SK-N-SH (cell line): ENCODE data around the gene WNK1. TPM values are rescaled to one million over a fixed set of nuclear protein-coding genes. Genes with fewer than 3 reads are reported as not detected.

ENCODE experiments used
- CTCF ChIA-PET: fragments of 300-600, 350-600 bp; formaldehyde crosslinking; extraction: SDS; loops from one replicate; lab custom pipeline; 2021; lab: Yijun Ruan, JAX
- POLR2A ChIA-PET: fragments of 350-600 bp; sonication (Branson Sonifier 250); formaldehyde crosslinking; extraction: SDS; loops from one replicate; lab custom pipeline; 2020; ENCODE audit warnings: antibody characterized with exemption, inconsistent platforms; lab: Yijun Ruan, JAX
- DNase-seq: peaks from one replicate; pipeline ENCODE4 v3.0.0; 2012
- H2AFZ ChIP-seq: fragments of 200-600 bp; sonication (generic); 2 replicates; pipeline ENCODE4 v1.8.1; 2016; ENCODE audit warnings: antibody characterized with exemption, mild to moderate bottlenecking, low read depth
- H3F3A ChIP-seq: fragments of 200-600 bp; sonication (generic); replicated peaks from 2 replicates; pipeline ENCODE3; 2016; ENCODE audit warnings: antibody characterized with exemption, mild to moderate bottlenecking; ENCODE audit not compliant: insufficient read depth
- H3K27ac ChIP-seq, 2 experiments: fragments of 200-500 bp in 1 of 2; fragments of 200-600 bp in 1 of 2; sonication (Bioruptor generic) in 1 of 2; sonication (generic), shearing (Covaris generic) in 1 of 2; 2 replicates each; pipeline versions ENCODE4 v1.5.1 to v1.6.1; 2014 to 2016; ENCODE audit warnings: low read depth in 2 of 2, inconsistent platforms in 1 of 2, low read length in 1 of 2, mild to moderate bottlenecking in 1 of 2, mixed read lengths in 1 of 2
- H3K27me3 ChIP-seq: fragments of 200-600 bp; sonication (generic), shearing (Covaris generic); 2 replicates; pipeline ENCODE4 v1.6.1; 2016; ENCODE audit warnings: mixed run types; ENCODE audit not compliant: insufficient read depth
- H3K36me3 ChIP-seq, 2 experiments: fragments of 200-500 bp in 1 of 2; fragments of 200-600 bp in 1 of 2; sonication (Bioruptor generic) in 1 of 2; sonication (generic) in 1 of 2; replicated peaks in 1 of 2; 2 replicates each; pipeline versions ENCODE3 to v1.5.1; 2014 to 2016; ENCODE audit warnings: low read length in 1 of 2, mild to moderate bottlenecking in 1 of 2; ENCODE audit not compliant: insufficient read depth in 2 of 2, control insufficient read depth in 1 of 2
- H3K4me1 ChIP-seq, 2 experiments: fragments of 200-500 bp in 1 of 2; fragments of 200-600 bp in 1 of 2; sonication (Bioruptor generic) in 1 of 2; sonication (generic), shearing (Covaris generic) in 1 of 2; 2 replicates each; pipeline versions ENCODE4 v1.5.1 to v1.6.1; 2014 to 2016; ENCODE audit warnings: low read depth in 1 of 2, low read length in 1 of 2, mixed run types in 1 of 2; ENCODE audit not compliant: insufficient read depth in 2 of 2, control insufficient read depth in 1 of 2
- H3K4me2 ChIP-seq: fragments of 200-600 bp; sonication (generic), shearing (Covaris generic); 2 replicates; pipeline ENCODE4 v1.6.1; 2017; ENCODE audit warnings: mixed run types
- H3K4me3 ChIP-seq, 2 experiments: fragments of 200-500 bp in 1 of 2; fragments of 200-600 bp in 1 of 2; sonication (Bioruptor generic) in 1 of 2; sonication (generic), shearing (Covaris generic) in 1 of 2; 2 replicates each; pipeline versions ENCODE4 v1.5.1 to v1.8.1; 2014 to 2016; ENCODE audit warnings: low read depth in 2 of 2, inconsistent platforms in 1 of 2, low read length in 1 of 2, mild to moderate bottlenecking in 1 of 2, mixed read lengths in 1 of 2, moderate library complexity in 1 of 2
- H3K79me2 ChIP-seq: fragments of 200-600 bp; sonication (generic); 2 replicates; pipeline ENCODE4 v1.8.1; 2017; ENCODE audit warnings: mild to moderate bottlenecking; ENCODE audit not compliant: insufficient read depth
- H3K9ac ChIP-seq: fragments of 200-600 bp; sonication (generic); 2 replicates; pipeline ENCODE4 v1.6.1; 2017; ENCODE audit warnings: mixed run types
- H3K9me2 ChIP-seq: fragments of 200-600 bp; sonication (generic); 2 replicates; pipeline ENCODE4 v1.6.1; 2017; ENCODE audit warnings: mixed run types
- H3K9me3 ChIP-seq: fragments of 200-600 bp; sonication (generic); 2 replicates; pipeline ENCODE4 v1.6.1; 2017; ENCODE audit warnings: mixed run types, mild to moderate bottlenecking, moderate library complexity
- H4K20me1 ChIP-seq: fragments of 200-600 bp; sonication (generic); 2 replicates; pipeline ENCODE4 v1.6.1; 2017; ENCODE audit warnings: mild to moderate bottlenecking, mixed run types; ENCODE audit not compliant: insufficient read depth
- FOSL2 ChIP-seq: IDR thresholded peaks from 2 replicates; pipeline ENCODE4 v1.4.0; 2012; ENCODE audit warnings: low read depth, mild to moderate bottlenecking, moderate library complexity, borderline replicate concordance
- JUND ChIP-seq: IDR thresholded peaks from 2 replicates; pipeline ENCODE4 v1.4.0; 2012
- MAX ChIP-seq: IDR thresholded peaks from 2 replicates; pipeline ENCODE4 v1.4.0; 2012; ENCODE audit warnings: low read depth
- NFIC ChIP-seq: IDR thresholded peaks from 2 replicates; pipeline ENCODE4 v1.4.0; 2012; ENCODE audit warnings: borderline replicate concordance
- POLR2AphosphoS5 ChIP-seq: IDR thresholded peaks from 2 replicates; pipeline ENCODE4 v1.6.1; 2012; ENCODE audit warnings: low read depth, low read length
- RXRA ChIP-seq: IDR thresholded peaks from 2 replicates; pipeline ENCODE4 v1.4.0; 2012; ENCODE audit warnings: low read depth, mild to moderate bottlenecking, borderline replicate concordance
- SIN3A ChIP-seq: IDR thresholded peaks from 2 replicates; pipeline ENCODE4 v1.6.1; 2012; ENCODE audit warnings: low read depth, mild to moderate bottlenecking, low read length, moderate library complexity, borderline replicate concordance
- TCF12 ChIP-seq: IDR thresholded peaks from 2 replicates; pipeline ENCODE4 v1.4.0; 2012
- TEAD4 ChIP-seq: IDR thresholded peaks from 2 replicates; pipeline ENCODE4 v1.4.0; 2012; ENCODE audit warnings: mild to moderate bottlenecking, borderline replicate concordance; ENCODE audit not compliant: insufficient read depth
- WGBS: methylation state at CpG from one replicate; pipeline ENCODE4 v1.1.6; 2017; ENCODE audit warnings: low lambda C conversion rate; 5-methylcytosine and 5-hydroxymethylcytosine counted together
- polyA plus RNA-seq, 3 experiments: library from polyadenylated mRNA; depleted of rRNA; stranded (reverse); fragments of >200 nt; gene quantifications; 2 replicates each; pipeline ENCODE4 v1.2.3, GENCODE V29; 2012
- TF ChIP-seq, protein P1 (sequence below): fragments of 200-600 bp; sonication (generic); IDR thresholded peaks from 2 replicates; pipeline ENCODE4 v1.6.1; 2017; ENCODE audit warnings: antibody characterized with exemption, mild to moderate bottlenecking, moderate library complexity
- TF ChIP-seq, protein P2 (sequence below): fragments of 150-350 bp; IDR thresholded peaks from 2 replicates; pipeline ENCODE4 v1.6.1; 2016; ENCODE audit warnings: mild to moderate bottlenecking, low read depth, low read length
- TF ChIP-seq, protein P3 (sequence below): IDR thresholded peaks from 2 replicates; pipeline ENCODE4; 2012

Gene WNK1
- polyA plus RNA-seq, 1 of the 3 experiments (the other 2 are of a cell fraction) = 30.5 TPM

GRCh38 chr12:857611-858010 is 105.2 kb downstream of the WNK1 start:
- CTCF ChIA-PET = interaction anchor here (0.8 to 1.8 kb wide), 6 partner anchors 15 to 106 kb away, joined by 3 to 4 read pairs (median 3); partner anchors contain the start of gene RAD52
- H3K9ac ChIP-seq = no peak overlapping the region

More at GRCh38 chr12:857611-858010, 105.2 kb downstream of the WNK1 start:
- H3K9me3 ChIP-seq = no peaks in the 10 kb centered on the region
- POLR2A ChIA-PET = interaction anchor here (0.6 kb wide), 1 partner anchor 33 kb away, joined by 3 read pairs; no protein-coding TSS in a partner anchor
- H3K36me3 ChIP-seq = peaks cover 39 to 46% of the 10 kb centered on the region in 2 experiments
- H3K27ac ChIP-seq = peak overlapping the region; percentile 48 to 73; a peak in 3 of 4 replicates
- peak overlapping the region; percentile 2; the same call in 1 of the 2 replicates for H3K4me2 ChIP-seq
- peaks cover 34% of the 10 kb centered on the region for H3K79me2 ChIP-seq
- DNase-seq = no peak
- H4K20me1 ChIP-seq = no peaks in the 10 kb centered on the region
- peaks cover 0 to 26% of the 10 kb centered on the region in 2 experiments; a peak in 2 of 4 replicates for H3K4me1 ChIP-seq
- no peaks in the 10 kb centered on the region for H3K9me2 ChIP-seq
- H3F3A ChIP-seq = peaks cover 15% of the 10 kb centered on the region
- WGBS = 35% methylated on average over 5 of the region's 5 CpGs
- H3K4me3 ChIP-seq = no peak overlapping the region
- no peak overlapping the region for H2AFZ ChIP-seq
- TF ChIP-seq, protein P1, sequence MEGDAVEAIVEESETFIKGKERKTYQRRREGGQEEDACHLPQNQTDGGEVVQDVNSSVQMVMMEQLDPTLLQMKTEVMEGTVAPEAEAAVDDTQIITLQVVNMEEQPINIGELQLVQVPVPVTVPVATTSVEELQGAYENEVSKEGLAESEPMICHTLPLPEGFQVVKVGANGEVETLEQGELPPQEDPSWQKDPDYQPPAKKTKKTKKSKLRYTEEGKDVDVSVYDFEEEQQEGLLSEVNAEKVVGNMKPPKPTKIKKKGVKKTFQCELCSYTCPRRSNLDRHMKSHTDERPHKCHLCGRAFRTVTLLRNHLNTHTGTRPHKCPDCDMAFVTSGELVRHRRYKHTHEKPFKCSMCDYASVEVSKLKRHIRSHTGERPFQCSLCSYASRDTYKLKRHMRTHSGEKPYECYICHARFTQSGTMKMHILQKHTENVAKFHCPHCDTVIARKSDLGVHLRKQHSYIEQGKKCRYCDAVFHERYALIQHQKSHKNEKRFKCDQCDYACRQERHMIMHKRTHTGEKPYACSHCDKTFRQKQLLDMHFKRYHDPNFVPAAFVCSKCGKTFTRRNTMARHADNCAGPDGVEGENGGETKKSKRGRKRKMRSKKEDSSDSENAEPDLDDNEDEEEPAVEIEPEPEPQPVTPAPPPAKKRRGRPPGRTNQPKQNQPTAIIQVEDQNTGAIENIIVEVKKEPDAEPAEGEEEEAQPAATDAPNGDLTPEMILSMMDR = no peak
- peak; percentile 59; the same call in 1 of the 2 replicates for TF ChIP-seq TCF12
- no peak for TF ChIP-seq RXRA
- peak; percentile 36; the same call in 1 of the 2 replicates for TF ChIP-seq TEAD4
- peak; percentile 76; the same call in 1 of the 2 replicates for TF ChIP-seq FOSL2
- TF ChIP-seq MAX = 0 out of 2 replicates have a peak, but pooled peaks have one; percentile 21
- TF ChIP-seq, protein P2, sequence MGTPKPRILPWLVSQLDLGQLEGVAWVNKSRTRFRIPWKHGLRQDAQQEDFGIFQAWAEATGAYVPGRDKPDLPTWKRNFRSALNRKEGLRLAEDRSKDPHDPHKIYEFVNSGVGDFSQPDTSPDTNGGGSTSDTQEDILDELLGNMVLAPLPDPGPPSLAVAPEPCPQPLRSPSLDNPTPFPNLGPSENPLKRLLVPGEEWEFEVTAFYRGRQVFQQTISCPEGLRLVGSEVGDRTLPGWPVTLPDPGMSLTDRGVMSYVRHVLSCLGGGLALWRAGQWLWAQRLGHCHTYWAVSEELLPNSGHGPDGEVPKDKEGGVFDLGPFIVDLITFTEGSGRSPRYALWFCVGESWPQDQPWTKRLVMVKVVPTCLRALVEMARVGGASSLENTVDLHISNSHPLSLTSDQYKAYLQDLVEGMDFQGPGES = no peak
- TF ChIP-seq JUND = peak; percentile 70
- TF ChIP-seq, protein P3, sequence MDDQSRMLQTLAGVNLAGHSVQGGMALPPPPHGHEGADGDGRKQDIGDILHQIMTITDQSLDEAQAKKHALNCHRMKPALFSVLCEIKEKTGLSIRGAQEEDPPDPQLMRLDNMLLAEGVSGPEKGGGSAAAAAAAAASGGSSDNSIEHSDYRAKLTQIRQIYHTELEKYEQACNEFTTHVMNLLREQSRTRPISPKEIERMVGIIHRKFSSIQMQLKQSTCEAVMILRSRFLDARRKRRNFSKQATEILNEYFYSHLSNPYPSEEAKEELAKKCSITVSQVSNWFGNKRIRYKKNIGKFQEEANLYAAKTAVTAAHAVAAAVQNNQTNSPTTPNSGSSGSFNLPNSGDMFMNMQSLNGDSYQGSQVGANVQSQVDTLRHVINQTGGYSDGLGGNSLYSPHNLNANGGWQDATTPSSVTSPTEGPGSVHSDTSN = peak; percentile 82
- TF ChIP-seq POLR2AphosphoS5 = no peak
- TF ChIP-seq SIN3A = 0 out of 2 replicates have a peak, but pooled peaks have one; percentile 44
- peak; percentile 66; the same call in 1 of the 2 replicates for TF ChIP-seq NFIC
- H3K27me3 ChIP-seq = no peaks in the 10 kb centered on the region
